Coronary artery (tissue), 2 donors: ENCODE data around the gene GYPE.
"Not testable (repeated sequence)": the region's sequence is repeated elsewhere in the genome, so short reads cannot be mapped to it uniquely, and the experiment has no call there.

ENCODE experiments used
- DNase-seq: peaks from one replicate; pipeline ENCODE4 v3.0.0-alpha.2; 2017; ENCODE audit warnings: low spot score
- H3K27ac ChIP-seq, 2 donors: fragments of 200-600 bp; sonication (generic); one replicate each; pipeline ENCODE4 v1.5.1; 2016 to 2019
- H3K4me3 ChIP-seq: fragments of 200-600 bp; sonication (generic); 2 replicates; pipeline ENCODE4 v1.5.1; 2016; ENCODE audit warnings: mild to moderate bottlenecking, moderate library complexity
- TF ChIP-seq, protein P1 (sequence below): fragments of 200-600 bp; sonication (generic); IDR thresholded peaks from one replicate; pipeline ENCODE4 v1.5.1; 2019; ENCODE audit warnings: antibody characterized with exemption

The GYPE gene

DNA sequence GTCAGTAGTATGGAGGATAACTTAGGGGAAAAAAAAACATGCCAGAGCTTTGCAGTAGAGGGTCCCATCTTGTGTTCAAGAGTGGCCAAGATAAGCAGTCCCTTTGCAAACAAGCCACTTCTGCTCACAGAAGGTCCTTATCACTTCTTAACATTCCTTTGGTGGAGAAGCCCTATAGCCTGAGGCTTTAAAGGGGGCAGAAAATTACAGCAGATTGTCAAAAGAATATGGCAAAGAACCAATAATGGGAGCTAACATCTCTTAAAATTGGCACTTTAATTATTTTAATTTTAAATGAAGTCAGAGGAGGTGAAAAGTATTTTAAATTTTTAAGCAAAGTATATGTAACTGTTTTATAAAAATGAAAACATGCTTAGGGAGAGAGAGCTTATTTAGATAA is 20.4 kb downstream of the GYPE start:
- H3K4me3 ChIP-seq, H3K27ac ChIP-seq, DNase-seq: not testable (repeated sequence)

DNA sequence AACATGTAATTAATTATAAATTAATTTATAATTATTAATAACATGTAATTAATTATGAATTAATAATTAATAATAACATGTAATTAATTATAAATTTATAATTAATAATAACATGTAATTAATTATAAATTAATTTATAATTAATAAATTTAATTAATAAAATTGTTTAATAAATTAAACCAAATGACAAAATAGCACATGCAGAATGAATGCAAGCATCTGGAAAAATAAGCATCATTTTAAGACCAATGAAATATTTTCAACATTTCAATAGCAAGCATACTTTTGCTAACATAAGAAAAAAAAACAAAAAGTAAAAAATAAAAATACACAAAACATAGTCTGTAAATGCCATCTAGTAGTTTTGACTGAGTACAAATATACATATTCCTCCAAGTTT is 21.8 kb downstream of the GYPE start:
- Histone ChIP-seq H3K4me3 (no peak overlapping the region), H3K27ac (no peak overlapping the region)
- no peak for DNase-seq
- TF ChIP-seq, protein P1, sequence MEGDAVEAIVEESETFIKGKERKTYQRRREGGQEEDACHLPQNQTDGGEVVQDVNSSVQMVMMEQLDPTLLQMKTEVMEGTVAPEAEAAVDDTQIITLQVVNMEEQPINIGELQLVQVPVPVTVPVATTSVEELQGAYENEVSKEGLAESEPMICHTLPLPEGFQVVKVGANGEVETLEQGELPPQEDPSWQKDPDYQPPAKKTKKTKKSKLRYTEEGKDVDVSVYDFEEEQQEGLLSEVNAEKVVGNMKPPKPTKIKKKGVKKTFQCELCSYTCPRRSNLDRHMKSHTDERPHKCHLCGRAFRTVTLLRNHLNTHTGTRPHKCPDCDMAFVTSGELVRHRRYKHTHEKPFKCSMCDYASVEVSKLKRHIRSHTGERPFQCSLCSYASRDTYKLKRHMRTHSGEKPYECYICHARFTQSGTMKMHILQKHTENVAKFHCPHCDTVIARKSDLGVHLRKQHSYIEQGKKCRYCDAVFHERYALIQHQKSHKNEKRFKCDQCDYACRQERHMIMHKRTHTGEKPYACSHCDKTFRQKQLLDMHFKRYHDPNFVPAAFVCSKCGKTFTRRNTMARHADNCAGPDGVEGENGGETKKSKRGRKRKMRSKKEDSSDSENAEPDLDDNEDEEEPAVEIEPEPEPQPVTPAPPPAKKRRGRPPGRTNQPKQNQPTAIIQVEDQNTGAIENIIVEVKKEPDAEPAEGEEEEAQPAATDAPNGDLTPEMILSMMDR: no peak

DNA sequence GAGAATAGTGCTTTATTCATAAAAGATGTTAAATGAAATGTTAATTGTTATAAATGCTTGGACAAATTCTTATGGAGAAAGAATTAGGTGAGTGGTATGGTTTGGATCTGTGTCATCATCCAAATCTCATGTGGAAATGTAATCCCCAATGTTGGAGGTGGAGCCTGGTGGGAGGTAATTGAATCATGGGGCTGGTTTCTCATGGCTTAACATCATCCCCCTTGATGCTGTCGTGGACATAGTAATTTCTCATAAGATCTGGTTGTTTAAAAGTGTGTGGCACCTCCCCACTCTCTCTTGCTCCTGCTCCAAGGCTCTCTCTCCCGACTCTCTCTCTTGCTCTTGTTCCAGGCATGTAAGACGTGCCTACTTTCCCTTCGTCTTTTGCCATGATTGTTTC is 22.5 kb downstream of the GYPE start:
- TF ChIP-seq, protein P1: no peak
- no peak overlapping the region for H3K4me3 ChIP-seq
- no peak overlapping the region for H3K27ac ChIP-seq
- no peak for DNase-seq

DNA sequence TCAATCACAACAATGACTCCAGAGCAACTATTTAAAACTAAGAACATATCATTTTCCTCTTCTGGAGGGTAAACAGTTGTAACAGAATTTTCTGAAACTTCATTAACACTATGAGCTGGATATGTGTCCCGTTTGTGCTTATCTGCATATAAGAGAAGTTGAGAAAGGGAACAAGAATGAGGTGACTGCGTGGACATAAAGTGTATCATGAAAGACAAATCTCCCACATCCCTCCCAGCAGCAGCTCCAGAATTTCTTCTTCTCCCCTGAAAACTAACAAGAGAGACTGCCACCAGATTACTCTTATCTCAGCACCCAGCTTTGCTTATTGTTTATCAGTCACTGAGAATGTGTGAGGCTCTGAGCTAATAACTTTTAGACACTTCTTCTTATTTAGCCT is 25.8 kb downstream of the GYPE start:
- H3K27ac ChIP-seq, H3K4me3 ChIP-seq, DNase-seq: not testable (repeated sequence)

DNA sequence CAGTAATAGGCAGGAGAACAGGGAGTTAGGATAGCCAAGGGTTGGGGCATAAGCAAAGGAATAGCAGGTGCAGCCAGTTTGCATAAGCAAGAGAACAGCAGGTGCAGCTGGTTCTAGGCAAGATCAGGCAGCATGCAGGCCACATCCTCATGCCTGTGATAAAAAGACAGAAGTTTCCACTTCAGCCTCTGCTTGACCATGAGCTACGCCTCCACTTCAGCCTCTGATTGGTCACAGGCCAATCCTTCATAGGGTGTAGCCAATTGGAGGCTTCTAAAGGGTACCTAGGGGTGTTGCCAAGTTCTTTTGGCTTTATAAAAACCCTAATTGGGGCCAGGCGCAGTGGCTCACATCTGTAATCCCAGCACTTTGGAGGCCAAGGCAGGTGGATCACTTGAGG is 30.0 kb downstream of the GYPE start:
- DNase-seq, H3K4me3 ChIP-seq, H3K27ac ChIP-seq: not testable (repeated sequence)

DNA sequence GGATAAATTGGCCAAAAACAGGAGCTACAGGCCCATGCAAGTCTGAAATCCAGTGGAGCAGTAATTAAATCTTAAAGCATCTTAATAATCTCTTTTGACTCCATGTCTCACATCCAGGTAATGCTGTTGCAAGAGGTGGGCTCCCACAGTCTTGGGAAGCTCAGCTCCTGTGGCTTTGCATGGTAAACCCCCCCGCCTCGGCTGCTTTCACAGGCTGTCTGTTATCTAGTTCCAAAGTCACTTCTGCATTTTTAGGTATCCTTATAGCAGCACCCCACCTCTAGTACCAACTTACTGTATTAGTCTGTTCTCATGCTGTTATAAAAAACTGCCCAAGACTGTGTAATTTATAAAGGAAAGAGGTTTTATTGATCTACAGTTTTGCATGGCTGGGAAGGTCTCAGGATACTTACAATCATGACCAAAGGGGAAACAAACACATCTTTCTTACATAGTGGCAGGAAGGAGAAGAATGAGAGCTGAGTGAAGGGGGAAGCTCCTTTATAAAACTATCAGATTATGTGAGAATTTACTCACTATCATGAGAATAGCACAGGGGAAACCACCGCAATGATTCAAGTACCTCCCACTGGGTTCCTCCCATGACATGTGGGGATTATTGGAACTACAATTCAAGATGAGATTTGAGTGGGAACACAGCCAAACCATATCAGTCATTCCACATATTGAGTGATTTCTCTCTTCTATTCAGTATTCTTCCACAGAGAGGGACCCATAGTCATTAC is 34.7 kb downstream of the GYPE start:
- DNase-seq, H3K27ac ChIP-seq, H3K4me3 ChIP-seq: not testable (repeated sequence)

DNA sequence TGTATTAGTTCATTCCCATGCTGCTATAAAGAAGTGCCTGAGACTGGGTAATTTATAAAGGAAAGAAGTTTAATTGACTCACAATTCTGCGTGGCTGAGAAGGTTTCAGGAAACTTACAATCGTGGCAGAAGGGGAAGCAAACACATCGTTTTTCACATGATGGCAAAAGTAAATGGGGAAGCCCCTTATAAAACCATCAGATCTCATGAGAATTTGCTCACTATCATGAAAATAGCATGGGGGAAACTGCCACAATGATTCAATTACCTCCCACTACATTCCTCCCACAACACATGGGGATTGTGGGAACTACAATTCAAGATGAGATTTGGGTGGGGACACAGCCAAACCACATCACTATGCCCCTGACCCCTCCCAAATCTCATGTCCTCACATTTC is 35.4 kb downstream of the GYPE start:
- H3K4me3 ChIP-seq, DNase-seq, H3K27ac ChIP-seq: not testable (repeated sequence)

DNA sequence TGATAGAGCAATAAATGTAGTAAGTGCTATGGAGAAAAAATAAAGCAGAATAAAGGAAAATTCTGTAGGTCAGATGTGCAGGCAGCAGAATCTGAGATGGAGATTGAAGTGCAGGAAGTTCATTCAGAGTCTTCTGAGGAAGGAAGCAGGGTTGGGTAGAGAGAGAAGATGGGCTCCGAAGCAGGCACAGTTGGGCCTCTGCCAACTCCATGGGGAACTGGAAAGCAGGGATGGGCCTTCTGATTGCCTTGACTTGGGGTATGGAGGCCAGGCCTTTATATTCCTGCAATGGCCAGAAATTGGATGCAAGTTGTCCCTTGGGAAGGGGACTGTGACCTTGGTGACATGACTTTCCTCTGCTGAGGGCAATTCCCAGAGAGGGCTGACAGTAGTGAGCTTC is 42.6 kb downstream of the GYPE start:
- DNase-seq, H3K4me3 ChIP-seq, H3K27ac ChIP-seq: not testable (repeated sequence)

DNA sequence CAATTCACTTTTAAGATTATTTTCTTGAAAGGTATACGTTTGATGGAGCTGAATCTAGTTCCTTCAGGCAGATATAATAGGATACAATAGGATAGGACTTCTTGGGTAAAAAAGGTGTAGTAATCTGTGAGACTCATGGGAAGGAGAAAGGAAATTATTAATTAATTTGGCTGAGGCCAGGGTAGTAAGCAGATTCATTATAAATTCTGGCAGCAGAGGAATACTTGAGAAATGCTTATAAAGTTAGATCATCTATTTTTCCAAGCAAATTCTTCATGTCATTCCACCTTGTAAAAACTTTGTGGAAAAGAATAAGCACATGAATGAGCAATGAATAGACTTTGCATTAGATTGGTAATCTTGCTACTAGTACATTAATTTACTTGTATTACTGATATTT is 46.9 kb downstream of the GYPE start:
- Histone ChIP-seq H3K4me3 (no peak overlapping the region), H3K27ac (no peak overlapping the region)
- no peak for DNase-seq
- TF ChIP-seq, protein P1: no peak

DNA sequence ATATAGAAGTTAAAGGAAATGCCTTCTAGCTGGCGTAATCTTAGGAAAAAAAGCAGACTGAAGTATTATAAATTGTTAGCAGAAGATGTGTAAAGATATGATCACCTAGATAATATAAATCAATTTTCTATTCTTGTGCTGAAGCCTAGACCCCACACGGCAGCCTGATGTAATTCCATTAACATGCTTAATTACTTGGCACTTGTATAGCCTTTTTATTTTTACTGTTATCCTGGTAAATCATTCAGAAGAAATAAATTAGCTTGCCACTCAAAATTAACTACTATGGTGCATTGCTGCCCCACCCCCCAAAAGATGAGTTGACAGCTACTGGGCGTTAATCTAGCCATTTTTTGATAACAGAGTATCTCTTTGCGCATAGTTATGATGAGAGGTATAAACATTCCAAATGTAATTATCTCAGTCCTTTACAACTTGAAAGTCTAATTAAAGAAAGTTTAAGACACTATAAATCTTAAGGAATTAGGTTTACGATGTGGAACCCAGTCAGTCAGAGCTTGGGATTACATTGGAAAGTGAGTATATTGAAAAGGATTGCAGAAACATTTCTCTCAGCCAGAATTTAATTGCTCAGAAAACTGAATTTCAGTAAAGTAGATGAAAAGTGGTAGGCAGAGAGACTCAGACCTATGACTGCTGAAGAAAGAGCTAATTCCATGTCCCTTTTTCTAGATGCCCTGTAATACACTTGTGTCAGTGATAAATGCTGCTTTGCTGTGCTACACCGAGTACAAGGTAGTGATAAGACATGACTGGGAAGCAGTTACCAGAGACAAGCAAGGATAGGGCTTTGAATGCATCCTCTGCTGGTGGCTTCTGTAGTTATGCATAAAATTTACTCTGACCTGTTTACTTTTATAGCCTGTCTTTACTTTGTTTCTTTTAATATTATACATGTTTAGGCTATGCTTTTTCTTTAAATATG is 47.7 kb downstream of the GYPE start:
- not testable (repeated sequence) for DNase-seq, H3K4me3 ChIP-seq, H3K27ac ChIP-seq

DNA sequence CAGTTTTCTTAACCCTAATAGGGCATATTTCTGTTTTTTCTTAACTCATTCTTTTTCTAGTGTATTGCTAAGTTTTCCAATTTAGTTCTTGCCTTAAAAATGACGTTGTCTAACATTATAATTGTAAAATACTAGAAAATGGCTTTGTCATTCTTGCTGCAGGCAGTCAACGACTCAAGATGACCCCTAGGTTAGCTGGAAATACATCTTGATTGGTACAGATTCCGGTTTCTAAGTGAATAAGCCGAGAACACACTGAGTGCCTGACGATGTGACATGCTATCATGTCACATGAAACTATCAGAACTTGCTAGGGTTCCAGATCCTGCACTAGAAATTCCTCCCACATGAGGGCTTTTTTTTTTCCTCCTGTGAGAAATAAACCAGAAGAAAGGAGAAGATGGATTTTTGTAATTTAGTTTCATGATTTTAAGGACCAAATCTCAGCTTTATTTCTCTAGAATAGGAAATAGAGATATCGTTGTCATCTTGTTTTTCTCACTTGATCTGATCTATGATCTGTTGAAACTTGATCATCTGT is 49.3 kb downstream of the GYPE start:
- DNase-seq, H3K27ac ChIP-seq, H3K4me3 ChIP-seq: not testable (repeated sequence)

DNA sequence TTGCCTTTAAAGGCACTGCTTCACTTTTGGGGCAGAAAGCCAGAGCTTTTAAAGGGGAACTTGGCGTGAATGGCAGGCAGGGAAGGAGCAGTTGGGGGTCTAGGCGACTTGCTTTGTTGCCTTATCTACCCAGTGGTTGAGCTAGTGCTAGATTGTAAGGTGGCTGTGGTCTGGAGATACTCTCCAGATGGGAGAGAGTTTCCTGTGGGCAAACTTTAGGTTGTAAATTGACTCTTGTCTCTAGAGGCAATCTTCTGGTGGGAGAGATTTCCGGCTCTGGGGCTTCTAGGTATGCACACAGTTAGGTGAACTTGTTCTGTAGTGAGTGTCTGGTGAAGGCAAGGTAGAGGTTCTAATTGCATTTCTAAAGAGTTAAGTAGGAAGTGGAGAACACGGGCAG is 50.7 kb downstream of the GYPE start:
- not testable (repeated sequence) for H3K27ac ChIP-seq, DNase-seq, H3K4me3 ChIP-seq

DNA sequence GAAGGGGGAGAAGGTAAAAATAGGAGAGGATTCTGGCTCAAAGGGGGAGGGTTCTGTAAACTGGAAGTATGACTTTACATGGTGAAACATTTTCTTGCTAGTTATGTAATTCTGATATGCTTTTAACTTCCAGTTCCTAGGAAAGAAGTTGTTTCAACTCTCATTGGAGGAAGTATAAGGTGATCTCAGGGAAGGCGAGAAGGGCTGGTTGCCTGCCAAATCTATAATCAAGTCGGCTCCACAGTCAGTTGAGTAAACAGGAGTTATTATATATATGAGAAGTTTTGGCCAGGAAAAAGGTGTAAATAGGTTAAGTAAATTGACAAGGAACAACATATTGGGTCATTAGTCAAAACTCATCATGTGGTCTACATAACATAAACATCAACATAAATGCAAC is 56.1 kb downstream of the GYPE start:
- not testable (repeated sequence) for H3K4me3 ChIP-seq, DNase-seq, H3K27ac ChIP-seq

DNA sequence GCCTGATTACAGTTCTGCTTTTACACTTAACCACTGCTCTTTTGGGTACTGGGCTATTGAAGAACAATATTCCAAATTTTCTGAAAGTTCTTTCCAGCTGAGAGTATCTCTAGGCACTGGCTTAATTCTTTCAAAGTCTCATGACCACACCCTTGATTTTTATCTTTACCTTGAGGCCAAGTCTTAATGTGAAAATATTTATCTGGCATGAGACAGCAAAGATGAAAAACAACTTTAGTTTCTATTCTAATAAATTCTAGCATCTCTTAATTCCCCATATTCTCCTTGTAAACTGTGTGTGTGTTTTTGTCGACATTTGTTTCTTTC is 61.9 kb downstream of the GYPE start:
- not testable (repeated sequence) for H3K27ac ChIP-seq, DNase-seq, H3K4me3 ChIP-seq

DNA sequence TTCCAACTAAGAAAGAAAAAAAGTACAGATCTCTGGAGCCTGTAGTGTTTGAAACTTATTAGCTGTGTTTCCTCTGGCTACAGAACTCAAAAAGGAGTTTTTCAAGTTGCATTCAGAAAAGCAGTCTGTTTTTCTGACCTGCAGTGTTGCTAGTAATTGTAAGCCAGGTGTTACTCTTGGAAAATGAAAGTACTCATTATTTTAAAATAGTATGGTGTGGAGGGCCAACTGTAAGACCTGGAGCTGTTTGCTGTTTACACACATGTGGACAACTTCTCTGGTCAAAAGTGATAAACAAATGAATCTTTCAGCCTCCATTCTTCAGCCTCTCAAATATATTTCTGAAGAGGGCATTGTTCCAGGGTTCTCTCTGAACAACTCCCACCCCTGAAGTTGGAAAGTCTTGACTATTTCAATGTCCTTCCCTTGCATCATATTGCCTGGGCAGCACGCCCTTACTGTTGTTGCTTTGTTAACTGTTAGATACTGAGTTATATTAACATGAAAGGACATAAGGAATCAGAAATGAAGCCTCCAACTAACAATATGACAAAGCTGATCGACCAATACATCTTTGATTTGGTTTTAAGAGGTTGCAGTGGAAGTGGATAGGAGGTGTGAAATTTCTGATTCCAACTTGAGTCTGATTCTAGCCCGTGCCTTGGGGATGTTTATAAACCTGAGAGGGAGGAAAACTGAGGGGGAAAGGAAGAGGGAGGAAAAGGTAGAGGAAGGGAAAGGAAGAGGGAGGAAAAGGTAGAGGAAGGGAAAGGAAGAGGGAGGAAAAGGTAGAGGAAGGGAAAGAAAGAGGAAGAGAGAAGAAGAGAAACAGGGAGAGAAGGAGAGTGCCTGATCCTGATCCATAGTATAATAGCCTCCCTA is 62.5 kb downstream of the GYPE start:
- not testable (repeated sequence) for DNase-seq, H3K4me3 ChIP-seq, H3K27ac ChIP-seq
